Common myeloid progenitor, CD34-positive (primary cell): ENCODE data around the gene IGF2R.

Experiments
- CTCF ChIA-PET: fragments of 350-600 bp; sonication (Branson Sonifier 250); formaldehyde crosslinking; loops from one replicate; lab custom pipeline; 2021; ENCODE audit warnings: antibody characterized with exemption; lab: Charles Lee
- POLR2A ChIA-PET: fragments of 350-600 bp; sonication (Branson Sonifier 250); formaldehyde crosslinking; loops from one replicate; lab custom pipeline; 2021; ENCODE audit warnings: antibody characterized with exemption; lab: Charles Lee
- DNase-seq, 3 donors: peaks; one replicate each; pipeline versions ENCODE4 v3.0.0 to v3.0.0-alpha.2; 2013
- H3K27ac ChIP-seq, 2 experiments: 1 replicate in 1 of 2; 2 replicates in 1 of 2; pipeline ENCODE4 v1.7.0; 2013; ENCODE audit warnings: inconsistent platforms in 2 of 2, low read length in 2 of 2, mild to moderate bottlenecking in 2 of 2, low read depth in 1 of 2, moderate library complexity in 1 of 2; ENCODE audit not compliant: severe bottlenecking in 2 of 2, insufficient read depth in 1 of 2, poor library complexity in 1 of 2
- H3K27me3 ChIP-seq, 5 experiments: replicated peaks in 2 of 5; 1 replicate in 3 of 5; 2 replicates in 2 of 5; pipeline versions ENCODE4 v1.6.1 to v1.7.0; 2013; ENCODE audit warnings: low read length in 4 of 5, mild to moderate bottlenecking in 2 of 5, moderate library complexity in 2 of 5, inconsistent platforms in 1 of 5; ENCODE audit not compliant: insufficient read depth in 5 of 5, control insufficient read depth in 4 of 5
- H3K36me3 ChIP-seq, 4 experiments: 1 replicate in 2 of 4; 2 replicates in 2 of 4; pipeline versions ENCODE4 v1.6.1 to v1.7.0; 2013; ENCODE audit warnings: low read length in 3 of 4, control low read depth in 1 of 4, mild to moderate bottlenecking in 1 of 4; ENCODE audit not compliant: control insufficient read depth in 4 of 4, insufficient read depth in 4 of 4
- H3K4me1 ChIP-seq, 4 experiments: 1 replicate in 3 of 4; 2 replicates in 1 of 4; pipeline versions ENCODE4 v1.6.1 to v1.7.1; 2013; ENCODE audit warnings: low read length in 3 of 4, mild to moderate bottlenecking in 3 of 4, control low read depth in 1 of 4, inconsistent platforms in 1 of 4, moderate library complexity in 1 of 4; ENCODE audit not compliant: control insufficient read depth in 4 of 4, insufficient read depth in 4 of 4; ENCODE audit errors: control extremely low read depth in 1 of 4
- H3K4me3 ChIP-seq, 7 experiments: 1 replicate in 4 of 7; 2 replicates in 3 of 7; pipeline versions ENCODE4 v1.5.1 to v1.7.0; 2013; ENCODE audit warnings: mild to moderate bottlenecking in 7 of 7, low read length in 6 of 7, moderate library complexity in 6 of 7, inconsistent platforms in 2 of 7, low read depth in 2 of 7, control low read depth in 1 of 7; ENCODE audit not compliant: insufficient read depth in 4 of 7, control insufficient read depth in 1 of 7; ENCODE audit errors: extremely low read depth in 1 of 7
- H3K9me3 ChIP-seq, 5 experiments: 1 replicate in 4 of 5; 2 replicates in 1 of 5; pipeline versions ENCODE4 v1.6.1 to v1.7.1; 2013; ENCODE audit warnings: low read length in 4 of 5, mild to moderate bottlenecking in 2 of 5, inconsistent platforms in 1 of 5, low read depth in 1 of 5, moderate library complexity in 1 of 5; ENCODE audit not compliant: control insufficient read depth in 4 of 5, insufficient read depth in 2 of 5; ENCODE audit errors: control extremely low read depth in 1 of 5
- WGBS: methylation state at CpG from one replicate; pipeline ENCODE4 v1.1.5; 2013; ENCODE audit not compliant: insufficient coverage; 5-methylcytosine and 5-hydroxymethylcytosine counted together

IGF2R gene

GRCh38 chr6:160039441-160039840 is 70.6 kb downstream of the IGF2R start:
- Histone ChIP-seq H3K4me1 (no peaks in the 10 kb centered on the region), H3K36me3 (peaks cover 0 to 27% (median 1%) of the 10 kb centered on the region in 4 experiments)
- CTCF ChIA-PET: interaction anchor here (0.7 to 1.1 kb wide), 2 partner anchors 12 to 64 kb away, joined by 3 to 4 read pairs; no protein-coding TSS in a partner anchor

GRCh38 chr6:160040055-160040454 is 71.2 kb downstream of the IGF2R start:
- DNase-seq: no peak
- H3K27me3 ChIP-seq: peaks cover 0 to 13% (median 8%) of the 10 kb centered on the region in 5 experiments
- ChIA-PET CTCF (interaction anchor here (1.1 kb wide), 1 partner anchor 13 kb away, joined by 4 read pairs; no protein-coding TSS in a partner anchor), POLR2A (no interaction called here)
- H3K4me1 ChIP-seq: no peaks in the 10 kb centered on the region
- H3K9me3 ChIP-seq: no peaks in the 10 kb centered on the region
- 96% methylated on average over 4 of the region's 4 CpGs for WGBS
- peaks cover 0 to 27% (median 1%) of the 10 kb centered on the region in 4 experiments for H3K36me3 ChIP-seq
- no peak overlapping the region for H3K27ac ChIP-seq
- no peak overlapping the region for H3K4me3 ChIP-seq

More at GRCh38 chr6:160039441-160039840, 70.6 kb downstream of the IGF2R start:
- Histone ChIP-seq H3K27me3 (peaks cover 0 to 13% (median 8%) of the 10 kb centered on the region in 5 experiments), H3K4me3 (no peak overlapping the region), H3K9me3 (no peaks in the 10 kb centered on the region), H3K27ac (no peak overlapping the region)
- POLR2A ChIA-PET: no interaction called here
- DNase-seq: peak in 2 of 3 donors; percentile 14 to 23
- 88% methylated on average over 4 of the region's 5 CpGs for WGBS

GRCh38 chr6:160040527-160041264 is 71.8 kb downstream of the IGF2R start:
- Histone ChIP-seq H3K27ac (no peak overlapping the region), H3K27me3 (peaks cover 0 to 13% (median 5%) of the 10 kb centered on the region in 5 experiments), H3K36me3 (peaks cover 0 to 27% (median 1%) of the 10 kb centered on the region in 4 experiments), H3K9me3 (no peaks in the 10 kb centered on the region), H3K4me3 (no peak overlapping the region), H3K4me1 (no peaks in the 10 kb centered on the region)
- ChIA-PET CTCF (no interaction called here), POLR2A (no interaction called here)
- WGBS: over 99% methylated on average over 19 of the region's 19 CpGs
- no peak for DNase-seq

GRCh38 chr6:160041608-160042007 is 72.7 kb downstream of the IGF2R start:
- ChIA-PET CTCF (interaction anchor here (0.6 kb wide), 1 partner anchor 95 kb away, joined by 3 read pairs; no protein-coding TSS in a partner anchor), POLR2A (interaction anchor here (0.6 kb wide), 1 partner anchor 12 kb away, joined by 7 read pairs; no protein-coding TSS in a partner anchor)
- Histone ChIP-seq H3K4me1 (no peaks in the 10 kb centered on the region), H3K4me3 (no peak overlapping the region), H3K36me3 (peaks cover 0 to 27% (median 1%) of the 10 kb centered on the region in 4 experiments), H3K9me3 (no peaks in the 10 kb centered on the region), H3K27me3 (peaks cover 0 to 17% (median 5%) of the 10 kb centered on the region in 5 experiments), H3K27ac (no peak overlapping the region)
- peak; percentile 19 to 59 (median 54) for DNase-seq
- 48% methylated on average over 3 of the region's 6 CpGs for WGBS

GRCh38 chr6:160042014-160042773 is 73.3 kb downstream of the IGF2R start:
- CTCF ChIA-PET: interaction anchor here (0.6 to 1.2 kb wide), 2 partner anchors 94 to 99 kb away, joined by 3 read pairs; no protein-coding TSS in a partner anchor
- H3K27me3 ChIP-seq: peaks cover 0 to 21% (median 4%) of the 10 kb centered on the region in 5 experiments
- POLR2A ChIA-PET: interaction anchor here (0.6 kb wide), 1 partner anchor 11 kb away, joined by 7 read pairs; no protein-coding TSS in a partner anchor
- 95% methylated on average over 12 of the region's 12 CpGs for WGBS
- H3K4me1 ChIP-seq: no peaks in the 10 kb centered on the region
- H3K4me3 ChIP-seq: no peak overlapping the region
- H3K36me3 ChIP-seq: peaks cover 0 to 31% (median 1%) of the 10 kb centered on the region in 4 experiments
- DNase-seq: peak in 2 of 3 donors; percentile 31 to 39
- H3K27ac ChIP-seq: no peak overlapping the region
- H3K9me3 ChIP-seq: no peaks in the 10 kb centered on the region

GRCh38 chr6:160042788-160043301 is 74.0 kb downstream of the IGF2R start:
- no peaks in the 10 kb centered on the region for H3K9me3 ChIP-seq
- H3K36me3 ChIP-seq: peaks cover 0 to 34% (median 3%) of the 10 kb centered on the region in 4 experiments
- peaks cover 0 to 24% (median 4%) of the 10 kb centered on the region in 5 experiments for H3K27me3 ChIP-seq
- ChIA-PET CTCF (interaction anchor here (1.2 kb wide), 1 partner anchor 100 kb away, joined by 3 read pairs; no protein-coding TSS in a partner anchor), POLR2A (no interaction called here)
- H3K4me3 ChIP-seq: no peak overlapping the region
- no peak for DNase-seq
- 96% methylated on average over 7 of the region's 11 CpGs for WGBS
- H3K4me1 ChIP-seq: no peaks in the 10 kb centered on the region
- no peak overlapping the region for H3K27ac ChIP-seq
